ENCODE data around the gene STARD8.

DNA sequence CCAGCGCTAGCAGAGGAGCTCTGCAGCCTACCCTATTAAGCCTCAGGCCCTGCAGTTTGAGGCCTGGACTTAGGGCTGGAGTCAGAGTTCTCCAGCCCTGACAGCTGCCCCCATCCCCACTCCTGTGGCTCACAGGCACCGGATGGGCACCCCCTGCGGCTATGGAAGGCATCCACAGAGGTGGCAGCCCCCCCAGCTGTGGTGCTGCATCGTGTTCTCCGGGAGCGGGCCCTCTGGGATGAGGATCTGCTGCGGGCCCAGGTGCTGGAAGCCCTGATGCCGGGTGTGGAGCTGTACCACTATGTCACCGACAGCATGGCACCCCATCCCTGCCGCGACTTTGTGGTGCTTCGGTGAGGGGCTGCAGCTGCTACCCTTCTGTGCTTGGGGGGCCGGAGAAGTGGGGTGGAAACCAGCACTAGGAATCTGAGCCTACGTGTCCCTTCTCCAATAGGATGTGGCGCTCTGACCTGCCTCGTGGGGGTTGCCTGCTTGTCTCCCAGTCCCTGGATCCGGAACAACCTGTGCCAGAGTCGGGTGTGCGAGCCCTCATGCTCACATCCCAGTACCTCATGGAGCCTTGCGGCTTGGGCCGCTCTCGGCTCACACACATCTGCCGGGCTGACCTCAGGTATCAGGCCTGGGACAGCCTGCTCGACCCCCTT, 76.2 kb downstream of the STARD8 start:
- TF ChIP-seq POLR2A (IDR thresholded peaks at IDR 0.05) (no peak), CTCF (IDR thresholded peaks at IDR 0.05) (no peak)
